HCT116 (cell line): Measurements from ENCODE around the gene ACTR6. TPM values are rescaled to one million over a fixed set of nuclear protein-coding genes. Genes with fewer than 3 reads are reported as not detected.
"Not testable (repeated sequence)": the region's sequence is repeated elsewhere in the genome, so short reads cannot be mapped to it uniquely, and the experiment has no call there.

Experiments
- ATAC-seq: fragments of 200-7000 bp; cut with Tn5 transposase; 2 replicates; pipeline ENCODE4 v1.9.1; 2020; ENCODE audit warnings: mild to moderate bottlenecking, moderate library complexity
- BruUV-seq: library from RNA; stranded (reverse); fragments of 400-500 nt; replicated peaks from 2 replicates; lab custom pipeline; 2021; lab: Mats Ljungman, UMichigan
- CTCF ChIA-PET: fragments of 300-600 bp; sonication (Branson Sonifier 250); formaldehyde crosslinking; loops from one replicate; lab custom pipeline; 2021; ENCODE audit warnings: antibody characterized with exemption; lab: Charles Lee
- POLR2A ChIA-PET: fragments of 300-600, 350-600 bp; sonication (Branson Sonifier 250); formaldehyde crosslinking; loops from one replicate; lab custom pipeline; 2021; ENCODE audit warnings: antibody characterized with exemption; lab: Charles Lee
- RAD21 ChIA-PET, 2 experiments: fragments of 300-600 bp; sonication (Branson Sonifier 250); formaldehyde crosslinking; loops; one replicate each; lab custom pipeline; 2023; ENCODE audit warnings: low total read pairs in 2 of 2; ENCODE audit not compliant: uncharacterized antibody in 2 of 2, unreplicated experiment in 2 of 2, low non-redundant PET in 1 of 2; lab: Charles Lee
- DNase-seq: peaks from one replicate; pipeline ENCODE4 v3.0.0-alpha.2; 2010; ENCODE audit warnings: low read depth, low spot score
- H2AFZ ChIP-seq: fragments of 200-600 bp; shearing (Covaris generic), sonication (generic); 2 replicates; pipeline ENCODE4 v1.6.1; 2017; ENCODE audit warnings: low read depth, mixed run types, mixed read lengths, antibody characterized with exemption, low read length; ENCODE audit not compliant: poor library complexity, severe bottlenecking
- H3K27ac ChIP-seq: 2 replicates; pipeline ENCODE4 v1.5.1; 2012; ENCODE audit warnings: low read depth, low read length
- H3K27me3 ChIP-seq: fragments of 200-600 bp; sonication (generic); 2 replicates; pipeline ENCODE4 v1.6.1; 2016; ENCODE audit warnings: mixed run types, low read length, mixed read lengths; ENCODE audit not compliant: insufficient read depth
- H3K36me3 ChIP-seq, 2 experiments: fragments of 200-500 bp in 1 of 2; fragments of 200-600 bp in 1 of 2; sonication (Bioruptor generic) in 1 of 2; sonication (generic) in 1 of 2; 2 replicates each; pipeline versions ENCODE4 v1.5.1 to v1.6.1; 2014 to 2016; ENCODE audit warnings: low read length in 2 of 2, inconsistent platforms in 1 of 2, mixed read lengths in 1 of 2, mixed run types in 1 of 2; ENCODE audit not compliant: insufficient read depth in 2 of 2, control insufficient read depth in 1 of 2
- H3K4me1 ChIP-seq, 2 experiments: fragments of 200-600 bp in 1 of 2; sonication (generic) in 1 of 2; 2 replicates each; pipeline versions ENCODE4 v1.5.1 to v1.6.1; 2012 to 2017; ENCODE audit warnings: low read length in 2 of 2, inconsistent platforms in 1 of 2, mild to moderate bottlenecking in 1 of 2, mixed read lengths in 1 of 2, mixed run types in 1 of 2, moderate library complexity in 1 of 2; ENCODE audit not compliant: insufficient read depth in 2 of 2, control insufficient read depth in 1 of 2
- H3K4me2 ChIP-seq: fragments of 200-600 bp; sonication (generic); 2 replicates; pipeline ENCODE4 v1.6.1; 2017; ENCODE audit warnings: mixed run types, low read length, mixed read lengths
- H3K4me3 ChIP-seq, 2 experiments: fragments of 200-600 bp in 1 of 2; sonication (generic) in 1 of 2; replicated peaks in 1 of 2; 2 replicates each; pipeline ENCODE4 v1.5.1; 2011 to 2016; ENCODE audit warnings: low read length in 2 of 2, control low read depth in 1 of 2, low read depth in 1 of 2, mild to moderate bottlenecking in 1 of 2, mixed read lengths in 1 of 2, mixed run types in 1 of 2
- H3K79me2 ChIP-seq: fragments of 200-600 bp; sonication (generic); 2 replicates; pipeline ENCODE4 v1.6.1; 2017; ENCODE audit warnings: mild to moderate bottlenecking, mixed run types, low read length, moderate library complexity, mixed read lengths; ENCODE audit not compliant: insufficient read depth
- H3K9ac ChIP-seq: fragments of 200-600 bp; sonication (generic); 2 replicates; pipeline ENCODE4 v1.6.1; 2016; ENCODE audit warnings: low read length, mixed read lengths
- H3K9me2 ChIP-seq: fragments of 200-600 bp; sonication (generic), shearing (Covaris generic); 2 replicates; pipeline ENCODE4 v1.6.1; 2017; ENCODE audit warnings: mixed run types, mild to moderate bottlenecking, moderate library complexity; ENCODE audit not compliant: insufficient read depth
- H3K9me3 ChIP-seq, 2 experiments: fragments of 200-500 bp in 1 of 2; fragments of 200-600 bp in 1 of 2; sonication (Bioruptor generic) in 1 of 2; sonication (generic) in 1 of 2; 2 replicates each; pipeline ENCODE4 v1.6.1; 2014 to 2017; ENCODE audit warnings: low read length in 2 of 2, mixed read lengths in 2 of 2, inconsistent platforms in 1 of 2, low read depth in 1 of 2, mild to moderate bottlenecking in 1 of 2, mixed run types in 1 of 2, moderate library complexity in 1 of 2; ENCODE audit not compliant: control insufficient read depth in 1 of 2, insufficient read depth in 1 of 2
- H4K20me1 ChIP-seq: fragments of 200-600 bp; sonication (generic), shearing (Covaris generic); 2 replicates; pipeline ENCODE4 v1.6.1; 2017; ENCODE audit warnings: mixed run types, mild to moderate bottlenecking, moderate library complexity; ENCODE audit not compliant: insufficient read depth
- POLR2A ChIP-seq: IDR thresholded peaks from 2 replicates; pipeline ENCODE4 v1.7.0; 2011; ENCODE audit warnings: borderline replicate concordance; ENCODE audit not compliant: insufficient read depth, insufficient read length; ENCODE audit errors: extremely low read depth
- TCF7L2 ChIP-seq: IDR thresholded peaks from 2 replicates; pipeline ENCODE4 v1.7.0; 2011; ENCODE audit warnings: borderline replicate concordance, inconsistent platforms; ENCODE audit not compliant: insufficient read depth, insufficient read length; ENCODE audit errors: extremely low read depth
- YY1 ChIP-seq: IDR thresholded peaks from 2 replicates; pipeline ENCODE4 v1.6.1; 2011; ENCODE audit warnings: low read length, low read depth, moderate library complexity, mild to moderate bottlenecking; ENCODE audit not compliant: insufficient replicate concordance; ENCODE audit errors: extremely low read depth
- ZNF274 ChIP-seq: fragments of 200-500 bp; sonication (Bioruptor generic); IDR thresholded peaks from 2 replicates; pipeline ENCODE4 v1.6.1; 2014; ENCODE audit warnings: mild to moderate bottlenecking, low read depth, low read length, inconsistent platforms
- intact Hi-C: fragments of 100-400 bp; cut with micrococcal nuclease; formaldehyde crosslinking; loops from 2 replicates; pipeline ENCODE4 v1.10.0; 2022
- total RNA-seq: library from RNA; stranded (reverse); gene quantifications from one replicate; pipeline ENCODE4 v1.2.1, GENCODE V29; 2021; ENCODE audit not compliant: unreplicated experiment
- TF ChIP-seq, protein P1 (sequence below): IDR thresholded peaks from 2 replicates; pipeline ENCODE4 v1.6.1; 2011; ENCODE audit warnings: mild to moderate bottlenecking, low read length, moderate library complexity; ENCODE audit not compliant: insufficient replicate concordance; ENCODE audit errors: extremely low read depth

The ACTR6 gene
- total RNA-seq, 1 experiment from 2014 or later = 40.4 TPM

DNA sequence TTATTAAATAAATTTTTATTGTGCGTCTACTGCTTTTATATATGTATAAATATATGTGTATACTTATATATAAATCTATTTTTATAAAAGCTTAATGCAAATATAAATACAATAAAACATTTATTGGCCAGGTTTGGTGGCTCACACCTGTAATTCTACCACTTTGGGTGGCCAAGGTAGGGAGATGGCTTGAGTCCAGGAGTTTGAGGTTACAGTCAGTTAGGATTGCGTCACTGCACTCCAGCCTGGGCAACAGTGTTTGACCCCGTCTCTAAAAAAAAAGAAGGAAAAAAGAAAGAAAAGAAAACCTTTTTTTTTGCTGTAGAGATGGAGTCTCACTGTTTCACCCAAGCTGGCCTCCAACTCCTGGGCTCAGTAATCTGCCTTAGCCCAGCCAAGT lies 20.9 kb downstream of the ACTR6 start (continued):
- TF ChIP-seq, protein P1, sequence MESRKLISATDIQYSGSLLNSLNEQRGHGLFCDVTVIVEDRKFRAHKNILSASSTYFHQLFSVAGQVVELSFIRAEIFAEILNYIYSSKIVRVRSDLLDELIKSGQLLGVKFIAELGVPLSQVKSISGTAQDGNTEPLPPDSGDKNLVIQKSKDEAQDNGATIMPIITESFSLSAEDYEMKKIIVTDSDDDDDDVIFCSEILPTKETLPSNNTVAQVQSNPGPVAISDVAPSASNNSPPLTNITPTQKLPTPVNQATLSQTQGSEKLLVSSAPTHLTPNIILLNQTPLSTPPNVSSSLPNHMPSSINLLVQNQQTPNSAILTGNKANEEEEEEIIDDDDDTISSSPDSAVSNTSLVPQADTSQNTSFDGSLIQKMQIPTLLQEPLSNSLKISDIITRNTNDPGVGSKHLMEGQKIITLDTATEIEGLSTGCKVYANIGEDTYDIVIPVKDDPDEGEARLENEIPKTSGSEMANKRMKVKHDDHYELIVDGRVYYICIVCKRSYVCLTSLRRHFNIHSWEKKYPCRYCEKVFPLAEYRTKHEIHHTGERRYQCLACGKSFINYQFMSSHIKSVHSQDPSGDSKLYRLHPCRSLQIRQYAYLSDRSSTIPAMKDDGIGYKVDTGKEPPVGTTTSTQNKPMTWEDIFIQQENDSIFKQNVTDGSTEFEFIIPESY = no peak
- no peak for TF ChIP-seq YY1
- no peak for TF ChIP-seq TCF7L2
- no peak for TF ChIP-seq POLR2A
- TF ChIP-seq ZNF274 = no peak

DNA sequence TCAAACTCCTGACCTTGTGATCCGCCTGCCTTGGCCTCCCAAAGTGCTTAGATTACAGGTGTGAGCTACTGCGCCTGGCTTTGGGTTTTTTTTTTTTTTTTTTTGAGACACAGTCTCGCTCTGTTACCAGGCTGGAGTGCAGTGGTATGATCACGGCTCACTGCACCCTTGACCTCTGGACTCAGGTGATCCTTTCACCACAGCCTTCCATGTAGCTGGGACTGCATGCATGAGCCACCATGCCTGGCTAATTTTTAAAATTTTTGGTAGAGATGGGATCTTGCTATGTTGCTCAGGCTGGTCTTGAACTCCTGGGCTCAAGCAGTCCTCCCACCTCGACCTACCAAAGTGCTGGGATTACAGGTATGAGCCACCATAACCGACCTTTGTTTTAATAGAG lies 21.6 kb downstream of the ACTR6 start:
- H3K4me2 ChIP-seq, POLR2A ChIA-PET, ATAC-seq, H3K4me3 ChIP-seq, H3K9me3 ChIP-seq, H3K4me1 ChIP-seq, BruUV-seq, H3K27me3 ChIP-seq, H2AFZ ChIP-seq, H3K79me2 ChIP-seq, RAD21 ChIA-PET, H3K27ac ChIP-seq, DNase-seq, H3K9ac ChIP-seq, H4K20me1 ChIP-seq, intact Hi-C loops, CTCF ChIA-PET, H3K9me2 ChIP-seq: not testable (repeated sequence)
- peaks cover 15 to 28% of the 10 kb centered on the region in 2 experiments; a peak in 2 of 4 replicates for H3K36me3 ChIP-seq
